ENCODE data around the gene ACAP2.

GRCh38 chr3:195230244-195230643, 212.6 kb downstream of the ACAP2 start:
- TF ChIP-seq EZH2 (IDR thresholded peaks at IDR 0.05; ENCODE audit: borderline replicate concordance, insufficient read depth, low read length, poor library complexity, severe bottlenecking) (no peak), EP300 (conservative IDR thresholded peaks at IDR 0.05; ENCODE audit: poor library complexity, severe bottlenecking) (no peak), RAD21 (conservative IDR thresholded peaks at IDR 0.05) (no peak), SMC3 (conservative IDR thresholded peaks at IDR 0.05; ENCODE audit: poor library complexity) (no peak)
